ENCODE measurements around the gene RIC8A. TPM values are rescaled to one million over a fixed set of nuclear protein-coding genes. Genes with fewer than 3 reads are reported as not detected.
A peak's percentile ranks its signal among the peaks of the same experiment; 100 is the strongest.

RIC8A gene
- total and polyA plus RNA-seq, 3 donors from 2014 or later, result 104 to 132 (median 108) TPM

GRCh38 chr11:208181-208916 lies 841 bp downstream of the RIC8A start:
- Histone ChIP-seq H3K36me3 (ENCODE audit: low read depth, missing control alignments) (no peaks in the 10 kb centered on the region), H3K4me1 (peaks cover 24% of the 10 kb centered on the region), H3K27me3 (no peaks in the 10 kb centered on the region), H3K9me3 (no peaks in the 10 kb centered on the region), H3K4me3 (peak overlapping the region; percentile 91 to 96), H3K27ac (peak overlapping the region; percentile 90 to 96)
- WGBS, 2 donors, result 0% methylated on average over 20 to 49 of the region's 57 CpGs
- intact Hi-C loops (cut with DNase I; ENCODE audit: low total_unique reads), result no loop called here
- no peak for TF ChIP-seq CTCF (IDR thresholded peaks at IDR 0.05)
- peak; percentile 40 for TF ChIP-seq POLR2A (IDR thresholded peaks at IDR 0.05)
- DNase-seq, result peak; percentile 79

GRCh38 chr11:208917-209260 lies 1.4 kb downstream of the RIC8A start:
- Histone ChIP-seq H3K27ac (peak overlapping the region; percentile 90 to 96), H3K4me3 (peak overlapping the region; percentile 91 to 96), H3K27me3 (no peaks in the 10 kb centered on the region), H3K36me3 (ENCODE audit: low read depth, missing control alignments) (no peaks in the 10 kb centered on the region), H3K4me1 (peaks cover 24% of the 10 kb centered on the region), H3K9me3 (no peaks in the 10 kb centered on the region)
- TF ChIP-seq CTCF (IDR thresholded peaks at IDR 0.05), result no peak
- peak; percentile 40 for DNase-seq
- WGBS, 2 donors, result 0 to 2% methylated on average over 12 to 26 of the region's 26 CpGs
- intact Hi-C loops (cut with DNase I; ENCODE audit: low total_unique reads), result no loop called here

GRCh38 chr11:209275-210121 lies 2.0 kb downstream of the RIC8A start:
- Histone ChIP-seq H3K9me3 (no peaks in the 10 kb centered on the region), H3K27me3 (no peaks in the 10 kb centered on the region), H3K36me3 (ENCODE audit: low read depth, missing control alignments) (no peaks in the 10 kb centered on the region), H3K4me1 (peaks cover 24% of the 10 kb centered on the region), H3K27ac (peak overlapping the region in 1 of 2 donors; percentile 96), H3K4me3 (peak overlapping the region; percentile 91 to 96)
- TF ChIP-seq POLR2A (IDR thresholded peaks at IDR 0.05), result no peak
- no peak for TF ChIP-seq CTCF (IDR thresholded peaks at IDR 0.05)
- WGBS, 2 donors, result 34 to 47% methylated on average over 3 to 29 of the region's 29 CpGs
- DNase-seq, result peak; percentile 17
- intact Hi-C loops (cut with DNase I; ENCODE audit: low total_unique reads), result no loop called here

- no peaks in the 10 kb centered on the region for H3K9me3 ChIP-seq
- no peak for TF ChIP-seq CTCF (IDR thresholded peaks at IDR 0.05)
- TF ChIP-seq POLR2A (IDR thresholded peaks at IDR 0.05), result no peak
- no peak overlapping the region for H3K4me3 ChIP-seq
- H3K36me3 ChIP-seq (ENCODE audit: low read depth, missing control alignments), result no peaks in the 10 kb centered on the region
- DNase-seq, result peak; percentile 11
- WGBS, 2 donors, result 79 to 86% methylated on average over 8 to 9 of the region's 9 CpGs
- H3K27ac ChIP-seq, result no peak overlapping the region
- no peaks in the 10 kb centered on the region for H3K27me3 ChIP-seq
- peaks cover 24% of the 10 kb centered on the region for H3K4me1 ChIP-seq
- intact Hi-C loops (cut with DNase I; ENCODE audit: low total_unique reads), result no loop called here
Observed at GRCh38 chr11:210122-210802, 2.8 kb downstream of the RIC8A start.
